Keratinocyte (primary cell): ENCODE data around the gene ADAM22.

Experiments used
- EZH2 ChIP-seq: IDR thresholded peaks from one replicate; pipeline ENCODE4 v1.6.1; 2012; ENCODE audit warnings: inconsistent platforms, mild to moderate bottlenecking, low read length, moderate library complexity
- TF ChIP-seq, protein P1 (sequence below), 3 experiments: IDR thresholded peaks in 1 of 3; conservative IDR thresholded peaks in 1 of 3; optimal IDR thresholded peaks in 1 of 3; 2 replicates in 2 of 3; 3 replicates in 1 of 3; pipeline versions ENCODE3 to v1.5.1; 2011; ENCODE audit warnings: low read length in 3 of 3, mild to moderate bottlenecking in 3 of 3, moderate library complexity in 2 of 3, control low read depth in 1 of 3, inconsistent platforms in 1 of 3; ENCODE audit not compliant: insufficient read depth in 2 of 3; ENCODE audit errors: extremely low read depth in 1 of 3

DNA sequence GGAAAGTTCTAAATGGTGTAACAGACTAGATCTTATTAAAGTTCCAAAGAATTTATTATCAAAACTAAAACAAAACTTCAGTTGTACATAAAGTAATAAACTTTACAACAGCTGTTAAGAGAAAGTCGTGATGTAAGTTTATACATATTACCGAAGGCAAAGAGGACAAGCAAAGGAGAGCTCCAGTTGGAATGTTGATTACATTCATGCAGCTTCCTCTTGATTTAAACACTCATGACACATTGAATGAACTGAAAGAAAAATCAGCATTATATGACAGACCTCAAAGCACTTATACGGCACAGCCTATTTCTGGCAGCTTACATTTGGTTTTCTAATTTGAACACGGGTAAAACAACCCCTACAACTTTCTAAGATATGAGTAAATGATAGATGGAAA is 272.2 kb downstream of the ADAM22 start:
- TF ChIP-seq, protein P1, sequence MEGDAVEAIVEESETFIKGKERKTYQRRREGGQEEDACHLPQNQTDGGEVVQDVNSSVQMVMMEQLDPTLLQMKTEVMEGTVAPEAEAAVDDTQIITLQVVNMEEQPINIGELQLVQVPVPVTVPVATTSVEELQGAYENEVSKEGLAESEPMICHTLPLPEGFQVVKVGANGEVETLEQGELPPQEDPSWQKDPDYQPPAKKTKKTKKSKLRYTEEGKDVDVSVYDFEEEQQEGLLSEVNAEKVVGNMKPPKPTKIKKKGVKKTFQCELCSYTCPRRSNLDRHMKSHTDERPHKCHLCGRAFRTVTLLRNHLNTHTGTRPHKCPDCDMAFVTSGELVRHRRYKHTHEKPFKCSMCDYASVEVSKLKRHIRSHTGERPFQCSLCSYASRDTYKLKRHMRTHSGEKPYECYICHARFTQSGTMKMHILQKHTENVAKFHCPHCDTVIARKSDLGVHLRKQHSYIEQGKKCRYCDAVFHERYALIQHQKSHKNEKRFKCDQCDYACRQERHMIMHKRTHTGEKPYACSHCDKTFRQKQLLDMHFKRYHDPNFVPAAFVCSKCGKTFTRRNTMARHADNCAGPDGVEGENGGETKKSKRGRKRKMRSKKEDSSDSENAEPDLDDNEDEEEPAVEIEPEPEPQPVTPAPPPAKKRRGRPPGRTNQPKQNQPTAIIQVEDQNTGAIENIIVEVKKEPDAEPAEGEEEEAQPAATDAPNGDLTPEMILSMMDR (optimal IDR thresholded peaks at IDR 0.05 in 1 of 3, IDR thresholded peaks at IDR 0.05 in 1 of 3, conservative IDR thresholded peaks at IDR 0.05 in 1 of 3; ENCODE audit: extremely low read depth in 1 of 3, insufficient read depth in 2 of 3, low read length in 3 of 3) = no peak
- TF ChIP-seq EZH2 = no peak
